CD4-positive, alpha-beta T cell treated with Interleukin-17A for 1 hour (primary cell): ENCODE data around the gene PHLDA1.
"Not testable (repeated sequence)": the region's sequence is repeated elsewhere in the genome, so short reads cannot be mapped to it uniquely, and the experiment has no call there.

Experiments
- DNase-seq: peaks from one replicate; pipeline ENCODE4 v3.0.0-alpha.2; 2020

The PHLDA1 gene

GRCh38 chr12:75984577-75985182, 46.9 kb downstream of the PHLDA1 start:
- no peak for DNase-seq

- not testable (repeated sequence) for DNase-seq
These were observed 47.7 kb downstream of the PHLDA1 start for GRCh38 chr12:75983851-75984250.

GRCh38 chr12:75982979-75983660, 48.5 kb downstream of the PHLDA1 start:
- no peak for DNase-seq

- no peak for DNase-seq
These were observed 49.4 kb downstream of the PHLDA1 start for GRCh38 chr12:75982169-75982564.

GRCh38 chr12:75981247-75982168, 50.1 kb downstream of the PHLDA1 start:
- DNase-seq = no peak

DNA sequence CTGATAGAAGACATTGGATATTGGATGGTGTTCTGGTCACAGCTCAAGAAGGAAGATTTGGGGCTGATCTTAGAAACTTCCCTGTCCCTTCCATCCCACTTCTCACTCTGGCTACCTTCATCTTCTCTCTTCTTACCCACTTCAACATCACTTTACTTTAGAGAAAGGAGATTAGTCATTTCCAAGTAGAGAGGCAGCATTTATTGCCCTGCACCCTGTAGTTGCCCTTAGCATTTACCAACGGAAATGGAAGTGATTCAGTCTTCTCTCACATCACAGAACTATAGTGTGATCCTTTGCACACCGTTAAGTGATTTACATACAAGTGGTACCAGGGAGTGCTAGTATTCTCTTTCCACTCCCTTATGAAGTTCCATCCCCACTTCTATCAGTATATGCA, 52.4 kb downstream of the PHLDA1 start:
- peak; percentile 61 for DNase-seq

- DNase-seq = no peak
These were observed 52.9 kb downstream of the PHLDA1 start for GRCh38 chr12:75978677-75979076.

- peak; percentile 89 for DNase-seq
These were observed 53.5 kb downstream of the PHLDA1 start for GRCh38 chr12:75977952-75978671.

- DNase-seq = no peak
These were observed 54.0 kb downstream of the PHLDA1 start for GRCh38 chr12:75977590-75977951.

- no peak for DNase-seq
These were observed 54.7 kb downstream of the PHLDA1 start for GRCh38 chr12:75976913-75977312.

DNA sequence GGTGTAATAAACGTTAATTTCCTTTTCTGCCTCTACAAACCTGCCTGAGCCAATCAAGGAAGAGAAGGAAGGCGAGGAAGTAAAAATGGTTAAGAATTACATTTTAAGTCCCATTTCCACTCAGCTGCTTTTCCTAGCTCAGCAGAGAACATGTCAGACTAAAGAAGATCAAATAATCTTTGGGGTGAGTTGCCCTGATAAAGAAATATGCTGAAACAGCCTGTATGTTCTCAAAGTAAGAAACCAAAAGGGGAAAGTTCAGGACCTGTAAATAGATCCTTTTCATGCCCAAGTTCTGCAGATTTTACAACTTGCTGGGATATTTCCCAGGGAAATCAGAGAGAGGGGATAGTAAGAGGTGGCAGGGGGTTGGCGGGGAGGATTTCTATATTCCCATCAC, 55.5 kb downstream of the PHLDA1 start:
- DNase-seq = no peak

DNA sequence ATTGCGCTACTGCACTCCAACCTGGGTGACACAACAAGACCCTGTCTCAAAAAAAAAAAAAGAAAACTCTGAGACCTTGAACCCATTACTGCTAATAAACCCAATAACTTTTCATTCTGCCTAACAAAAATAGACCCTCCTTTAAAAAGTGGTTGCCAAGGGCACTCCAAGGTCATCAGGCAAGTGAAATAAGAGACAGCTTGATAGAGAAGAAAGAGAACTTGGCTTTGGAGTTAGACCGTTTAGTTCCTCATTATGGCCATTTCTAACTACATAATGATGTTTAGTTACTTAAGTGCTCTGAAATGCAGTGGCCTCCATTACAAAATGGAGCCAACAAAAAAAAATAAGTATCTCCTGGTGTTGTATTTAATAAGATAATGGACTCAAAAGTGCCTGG, 55.9 kb downstream of the PHLDA1 start:
- DNase-seq = no peak
